SH-SY5Y (cell line): ENCODE results near the gene ELMO1.

Source experiments
- GATA2 ChIP-seq: IDR thresholded peaks from 2 replicates; pipeline ENCODE4 v1.6.1; 2011; ENCODE audit warnings: mild to moderate bottlenecking, low read depth, low read length
- GATA3 ChIP-seq: IDR thresholded peaks from 2 replicates; pipeline ENCODE4 v1.6.1; 2011; ENCODE audit warnings: low read depth, mild to moderate bottlenecking, low read length, moderate library complexity

- TF ChIP-seq GATA3 (no peak), GATA2 (no peak)
These were observed 192.0 kb downstream of the ELMO1 start for GRCh38 chr7:37256631-37257030.
